SK-N-SH (cell line): Measurements from ENCODE around the gene ETNK2. TPM values are rescaled to one million over a fixed set of nuclear protein-coding genes. Genes with fewer than 3 reads are reported as not detected.
A peak's percentile ranks its signal among the peaks of the same experiment; 100 is the strongest.

Source experiments
- CHD2 ChIP-seq: fragments of 150-350 bp; IDR thresholded peaks from 2 replicates; pipeline ENCODE4 v1.6.1; 2018; ENCODE audit warnings: low read length; ENCODE audit not compliant: partially characterized antibody
- EP300 ChIP-seq, 2 experiments: IDR thresholded peaks; 2 replicates each; pipeline versions ENCODE4 v1.4.0 to v1.6.1; 2012; ENCODE audit warnings: borderline replicate concordance in 1 of 2, low read depth in 1 of 2, low read length in 1 of 2
- FOSL2 ChIP-seq: IDR thresholded peaks from 2 replicates; pipeline ENCODE4 v1.4.0; 2012; ENCODE audit warnings: low read depth, mild to moderate bottlenecking, moderate library complexity, borderline replicate concordance
- FOXJ3 ChIP-seq: sonication (generic); formaldehyde crosslinking; IDR thresholded peaks from 2 replicates; pipeline ENCODE4 v1.5.1; 2020; ENCODE audit warnings: mild to moderate bottlenecking, missing genetic modification reagents
- FOXM1 ChIP-seq: IDR thresholded peaks from 2 replicates; pipeline ENCODE4 v1.4.0; 2012; ENCODE audit warnings: low read depth, mild to moderate bottlenecking
- GABPA ChIP-seq: IDR thresholded peaks from 2 replicates; pipeline ENCODE4 v1.4.0; 2012; ENCODE audit warnings: low read depth, mild to moderate bottlenecking
- GATA2 ChIP-seq: sonication (generic); formaldehyde crosslinking; IDR thresholded peaks from 2 replicates; pipeline ENCODE4 v1.5.0; 2020; ENCODE audit warnings: mild to moderate bottlenecking, missing genetic modification reagents
- JUND ChIP-seq: IDR thresholded peaks from 2 replicates; pipeline ENCODE4 v1.4.0; 2012
- MAX ChIP-seq: IDR thresholded peaks from 2 replicates; pipeline ENCODE4 v1.4.0; 2012; ENCODE audit warnings: low read depth
- MEF2A ChIP-seq: IDR thresholded peaks from 2 replicates; pipeline ENCODE4 v1.4.0; 2012; ENCODE audit warnings: low read depth, borderline replicate concordance
- MXI1 ChIP-seq: IDR thresholded peaks from 2 replicates; pipeline ENCODE4 v1.6.1; 2012; ENCODE audit warnings: mild to moderate bottlenecking, low read depth, low read length, improper control_type of control experiment
- NFIC ChIP-seq: IDR thresholded peaks from 2 replicates; pipeline ENCODE4 v1.4.0; 2012; ENCODE audit warnings: borderline replicate concordance
- NRF1 ChIP-seq: IDR thresholded peaks from 2 replicates; pipeline ENCODE4 v1.6.1; 2012; ENCODE audit warnings: low read depth, mild to moderate bottlenecking, low read length
- POLR2AphosphoS5 ChIP-seq: IDR thresholded peaks from 2 replicates; pipeline ENCODE4 v1.6.1; 2012; ENCODE audit warnings: low read depth, low read length
- RAD21 ChIP-seq: IDR thresholded peaks from 2 replicates; pipeline ENCODE4 v1.6.1; 2012; ENCODE audit warnings: mild to moderate bottlenecking, low read length
- RFX5 ChIP-seq: IDR thresholded peaks from 2 replicates; pipeline ENCODE4 v1.6.1; 2012; ENCODE audit warnings: mild to moderate bottlenecking, improper control_type of control experiment, low read length
- RXRA ChIP-seq: IDR thresholded peaks from 2 replicates; pipeline ENCODE4 v1.4.0; 2012; ENCODE audit warnings: low read depth, mild to moderate bottlenecking, borderline replicate concordance
- SIN3A ChIP-seq: IDR thresholded peaks from 2 replicates; pipeline ENCODE4 v1.6.1; 2012; ENCODE audit warnings: low read depth, mild to moderate bottlenecking, low read length, moderate library complexity, borderline replicate concordance
- SMC3 ChIP-seq: IDR thresholded peaks from 2 replicates; pipeline ENCODE4 v1.6.1; 2012; ENCODE audit warnings: low read depth, low read length, improper control_type of control experiment
- TAF1 ChIP-seq: IDR thresholded peaks from 2 replicates; pipeline ENCODE4 v1.6.1; 2012; ENCODE audit warnings: low read depth, mild to moderate bottlenecking, low read length, moderate library complexity, borderline replicate concordance
- YY1 ChIP-seq: IDR thresholded peaks from 2 replicates; pipeline ENCODE4 v1.4.0; 2012; ENCODE audit warnings: low read depth, mild to moderate bottlenecking
- ZBTB33 ChIP-seq: IDR thresholded peaks from 2 replicates; pipeline ENCODE4 v1.4.0; 2012; ENCODE audit warnings: low read depth, borderline replicate concordance
- polyA plus RNA-seq, 3 experiments: library from polyadenylated mRNA; depleted of rRNA; stranded (reverse); fragments of >200 nt; gene quantifications; 2 replicates each; pipeline ENCODE4 v1.2.3, GENCODE V29; 2012
- TF ChIP-seq, protein P1 (sequence below): fragments of 150-350 bp; IDR thresholded peaks from 2 replicates; pipeline ENCODE4 v1.6.1; 2017; ENCODE audit warnings: antibody characterized with exemption, low read length, low read depth, borderline replicate concordance
- TF ChIP-seq, protein P2 (sequence below): fragments of 150-350 bp; IDR thresholded peaks from 2 replicates; pipeline ENCODE4 v1.6.1; 2016; ENCODE audit warnings: mild to moderate bottlenecking, low read depth, low read length

ETNK2 gene
- polyA plus RNA-seq, 1 of the 3 experiments (the other 2 are of a cell fraction): 16.1 TPM

DNA sequence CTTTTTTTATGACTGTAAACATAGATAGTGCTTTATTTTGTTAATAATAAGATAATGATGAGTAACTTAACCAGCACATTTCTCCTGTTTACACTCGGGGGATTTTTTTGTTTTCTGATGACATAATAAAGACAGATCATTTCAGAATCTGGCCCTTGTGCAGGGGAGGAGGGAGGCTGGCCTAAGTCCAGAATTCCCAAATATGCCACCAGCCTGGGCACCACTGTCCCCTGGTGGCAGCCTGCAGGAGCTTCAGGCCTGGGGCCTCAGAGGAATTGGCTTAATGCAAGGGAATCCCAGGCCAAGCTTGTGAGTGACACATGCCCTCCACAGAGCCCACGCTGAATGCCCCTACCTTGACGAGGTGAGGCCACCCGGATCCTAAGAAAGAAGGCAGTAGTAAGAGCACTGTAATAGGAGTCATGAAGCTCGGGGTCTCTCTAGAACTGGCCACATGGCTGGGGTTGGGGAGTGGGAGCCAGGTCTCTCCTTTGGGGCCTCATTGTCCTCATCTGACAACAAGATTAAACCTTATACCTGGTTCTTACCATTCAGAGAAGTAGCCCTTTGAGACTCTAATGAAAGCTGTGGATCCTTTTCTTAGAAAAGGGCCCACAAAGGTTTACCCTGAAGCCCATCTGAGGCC is 24.1 kb downstream of the ETNK2 start (continued):
- TF ChIP-seq, protein P1, sequence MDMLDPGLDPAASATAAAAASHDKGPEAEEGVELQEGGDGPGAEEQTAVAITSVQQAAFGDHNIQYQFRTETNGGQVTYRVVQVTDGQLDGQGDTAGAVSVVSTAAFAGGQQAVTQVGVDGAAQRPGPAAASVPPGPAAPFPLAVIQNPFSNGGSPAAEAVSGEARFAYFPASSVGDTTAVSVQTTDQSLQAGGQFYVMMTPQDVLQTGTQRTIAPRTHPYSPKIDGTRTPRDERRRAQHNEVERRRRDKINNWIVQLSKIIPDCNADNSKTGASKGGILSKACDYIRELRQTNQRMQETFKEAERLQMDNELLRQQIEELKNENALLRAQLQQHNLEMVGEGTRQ: no peak
- peak; percentile 53; the same call in 1 of the 2 replicates for TF ChIP-seq SIN3A
- peak; percentile 25; the same call in 1 of the 2 replicates for TF ChIP-seq MXI1
- TF ChIP-seq GABPA: no peak
- TF ChIP-seq POLR2AphosphoS5: no peak
- TF ChIP-seq TAF1: no peak; the same call in 1 of the 2 replicates
- peak; percentile 86 for TF ChIP-seq NFIC
- TF ChIP-seq MEF2A: no peak
- TF ChIP-seq FOXM1: no peak
- no peak for TF ChIP-seq FOXJ3 (CRISPR knock-in tag)
- TF ChIP-seq JUND: no peak
- no peak for TF ChIP-seq EP300 (IDR thresholded peaks at IDR 0.05; ENCODE audit: borderline replicate concordance in 1 of 2, low read depth in 1 of 2, low read length in 1 of 2)
- TF ChIP-seq GATA2 (CRISPR knock-in tag): no peak
- no peak for TF ChIP-seq YY1
- no peak for TF ChIP-seq RXRA
- peak; percentile 96 for TF ChIP-seq SMC3
- peak; percentile 90 for TF ChIP-seq RAD21
- no peak for TF ChIP-seq RFX5
- TF ChIP-seq CHD2: peak; percentile 8
- TF ChIP-seq ZBTB33: no peak
- TF ChIP-seq NRF1: no peak
- no peak for TF ChIP-seq FOSL2
- TF ChIP-seq MAX: no peak
- TF ChIP-seq, protein P2, sequence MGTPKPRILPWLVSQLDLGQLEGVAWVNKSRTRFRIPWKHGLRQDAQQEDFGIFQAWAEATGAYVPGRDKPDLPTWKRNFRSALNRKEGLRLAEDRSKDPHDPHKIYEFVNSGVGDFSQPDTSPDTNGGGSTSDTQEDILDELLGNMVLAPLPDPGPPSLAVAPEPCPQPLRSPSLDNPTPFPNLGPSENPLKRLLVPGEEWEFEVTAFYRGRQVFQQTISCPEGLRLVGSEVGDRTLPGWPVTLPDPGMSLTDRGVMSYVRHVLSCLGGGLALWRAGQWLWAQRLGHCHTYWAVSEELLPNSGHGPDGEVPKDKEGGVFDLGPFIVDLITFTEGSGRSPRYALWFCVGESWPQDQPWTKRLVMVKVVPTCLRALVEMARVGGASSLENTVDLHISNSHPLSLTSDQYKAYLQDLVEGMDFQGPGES: no peak
